Small intestine (tissue), 7 donors: ENCODE measurements around the gene S100PBP. TPM values are rescaled to one million over a fixed set of nuclear protein-coding genes. Genes with fewer than 3 reads are reported as not detected.

ENCODE experiments used
- DNase-seq, 2 donors: peaks; one replicate each; pipeline versions ENCODE4 v3.0.0 to v3.0.0-alpha.2; 2013
- FAIRE-seq: peaks from 2 replicates; lab custom pipeline; 2012; peaks lifted over from hg19 to GRCh38; lab: Jason Lieb, UNC
- H3K27ac ChIP-seq, 3 donors: one replicate each; pipeline ENCODE4 v1.5.1; 2013; ENCODE audit warnings: low read length in 2 of 3, mild to moderate bottlenecking in 2 of 3, control low read depth in 1 of 3, inconsistent platforms in 1 of 3, low read depth in 1 of 3, moderate library complexity in 1 of 3
- H3K27me3 ChIP-seq, 3 donors: one replicate each; pipeline ENCODE4 v1.6.1; 2013; ENCODE audit warnings: low read length in 3 of 3, inconsistent platforms in 1 of 3; ENCODE audit not compliant: control insufficient read depth in 3 of 3, insufficient read depth in 3 of 3
- H3K36me3 ChIP-seq, 3 donors: one replicate each; pipeline ENCODE4 v1.6.1; 2013; ENCODE audit warnings: low read length in 3 of 3, inconsistent platforms in 1 of 3, low read depth in 1 of 3, mild to moderate bottlenecking in 1 of 3, moderate library complexity in 1 of 3; ENCODE audit not compliant: control insufficient read depth in 3 of 3, insufficient read depth in 2 of 3
- H3K4me1 ChIP-seq, 3 donors: one replicate each; pipeline ENCODE4 v1.6.1; 2013; ENCODE audit warnings: low read length in 2 of 3, inconsistent platforms in 1 of 3, low read depth in 1 of 3, mild to moderate bottlenecking in 1 of 3, moderate library complexity in 1 of 3; ENCODE audit not compliant: control insufficient read depth in 3 of 3, insufficient read depth in 2 of 3
- H3K4me3 ChIP-seq, 3 donors: one replicate each; pipeline ENCODE4 v1.5.1; 2013; ENCODE audit warnings: low read length in 3 of 3, control low read depth in 1 of 3, inconsistent platforms in 1 of 3, low read depth in 1 of 3, mild to moderate bottlenecking in 1 of 3, moderate library complexity in 1 of 3
- H3K9me3 ChIP-seq, 2 donors: one replicate each; pipeline ENCODE4 v1.6.1; 2013; ENCODE audit warnings: low read depth in 1 of 2, low read length in 1 of 2; ENCODE audit not compliant: control insufficient read depth in 2 of 2, insufficient read depth in 1 of 2
- WGBS, 3 donors: extraction: QIAGEN DNeasy Blood & Tissue Kit; methylation state at CpG; one replicate each; pipeline ENCODE4 v1.1.7; 2013; 5-methylcytosine and 5-hydroxymethylcytosine counted together
- polyA plus RNA-seq, 4 donors: library from polyadenylated mRNA; stranded (reverse) in 3 of 4; unstranded in 1 of 4; fragments of 200-250 nt in 3 of 4; fragments of 120-200 nt in 1 of 4; gene quantifications; one replicate each; pipeline versions ENCODE4 v1.2.1 to v1.2.3, GENCODE V29; 2013
- donor health status: healthy with polysubstance abuse.
- donor health status: control.
- donor health status: control.
- donor health status: Bipolar disorder and iron deficiency.
- donor health status: healthy.

S100PBP gene
- polyA plus RNA-seq, 4 donors, result 4.3 to 23.5 (median 7.2) TPM

DNA sequence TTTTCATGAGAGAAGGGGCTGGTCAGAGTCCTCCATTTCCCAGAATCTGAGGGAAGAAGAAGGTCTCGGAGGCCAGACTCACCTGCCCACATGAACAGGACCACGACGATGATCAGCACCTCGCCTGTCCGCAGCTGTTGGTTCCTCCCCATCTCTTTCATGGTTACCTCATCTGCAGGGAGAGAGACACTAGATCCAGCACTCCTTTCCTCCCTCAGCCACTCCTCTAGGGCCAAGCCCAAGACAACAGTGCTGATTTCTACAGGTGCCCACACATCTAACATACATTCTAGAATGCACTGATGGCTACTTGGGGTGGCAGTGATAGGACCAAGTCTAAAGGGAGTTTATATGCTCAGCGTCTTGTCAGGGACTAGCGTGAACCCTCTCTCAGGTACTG, 50.2 kb downstream of the S100PBP start:
- Histone ChIP-seq H3K27ac (no peak overlapping the region), H3K4me1 (peaks cover 0 to 11% (median 0%) of the 10 kb centered on the region in 3 donors), H3K36me3 (peaks cover 0 to 28% (median 2%) of the 10 kb centered on the region in 3 donors), H3K27me3 (peaks cover 0 to 19% (median 14%) of the 10 kb centered on the region in 3 donors), H3K4me3 (no peak overlapping the region), H3K9me3 (no peaks in the 10 kb centered on the region)
- WGBS, 3 donors, result 89 to 99% (median 96%) methylated on average over 7 of the region's 7 CpGs
- no peak for FAIRE-seq
- no peak for DNase-seq

DNA sequence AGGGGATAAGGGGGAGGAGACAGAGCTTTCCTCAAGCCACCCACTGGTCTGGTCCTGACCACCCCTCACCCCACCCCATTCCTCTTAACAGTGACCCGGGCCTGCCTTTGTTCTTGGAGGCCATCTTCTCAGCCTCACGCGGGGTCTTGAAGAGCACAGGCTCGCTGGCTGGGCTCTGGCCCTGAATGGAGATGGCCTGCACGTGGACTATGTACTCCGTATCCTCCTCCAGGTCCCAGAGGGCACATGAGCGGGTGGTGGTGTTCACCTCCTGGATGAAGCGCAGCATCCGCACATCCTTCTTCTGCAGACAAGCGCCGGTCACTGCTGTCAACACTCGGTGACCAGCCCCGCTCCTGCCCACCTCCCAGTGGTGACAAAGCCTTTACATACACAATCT, 50.6 kb downstream of the S100PBP start:
- H3K4me3 ChIP-seq, result no peak overlapping the region
- H3K27ac ChIP-seq, result no peak overlapping the region
- no peaks in the 10 kb centered on the region for H3K9me3 ChIP-seq
- DNase-seq (no peak), FAIRE-seq (no peak)
- 93 to 94% (median 94%) methylated on average over 13 of the region's 13 CpGs for WGBS, 3 donors
- H3K4me1 ChIP-seq, result peaks cover 0 to 11% (median 0%) of the 10 kb centered on the region in 3 donors
- peaks cover 0 to 24% (median 2%) of the 10 kb centered on the region in 3 donors for H3K36me3 ChIP-seq
- H3K27me3 ChIP-seq, result peaks cover 0 to 19% (median 14%) of the 10 kb centered on the region in 3 donors

DNA sequence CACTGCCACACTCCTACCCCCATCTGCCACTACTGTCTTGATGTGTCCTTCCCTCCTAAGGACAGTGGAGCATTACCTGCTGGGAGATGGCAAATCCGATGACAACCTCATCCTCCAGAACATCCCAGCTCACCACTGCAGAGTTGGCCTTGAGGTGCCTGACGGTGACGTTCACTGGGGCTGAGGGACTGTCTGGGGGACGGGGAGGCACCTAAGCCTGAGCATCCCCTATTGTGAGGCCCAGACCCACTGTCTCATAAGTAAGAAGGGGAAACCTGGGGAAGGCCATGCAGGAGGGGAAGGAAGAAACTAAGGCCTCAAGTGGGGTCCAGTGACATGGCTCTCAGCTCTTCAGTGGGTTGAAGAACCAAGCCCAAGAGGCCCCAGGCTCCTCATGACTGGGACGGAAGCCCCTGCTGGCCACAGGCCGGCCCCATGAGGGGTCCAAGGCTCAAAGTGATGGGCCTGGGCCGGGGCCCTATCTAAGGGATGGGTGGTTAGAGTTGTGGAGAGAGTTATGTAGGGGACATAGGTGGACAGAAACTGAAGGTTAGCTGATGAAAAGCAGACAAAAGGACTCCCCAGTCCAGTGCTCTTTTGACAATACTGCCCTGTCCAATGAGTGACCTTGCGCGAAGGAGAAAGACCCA, 51.5 kb downstream of the S100PBP start:
- no peaks in the 10 kb centered on the region for H3K9me3 ChIP-seq
- no peak overlapping the region for H3K27ac ChIP-seq
- peaks cover 0 to 11% (median 0%) of the 10 kb centered on the region in 3 donors for H3K4me1 ChIP-seq
- peaks cover 0 to 19% (median 14%) of the 10 kb centered on the region in 3 donors for H3K27me3 ChIP-seq
- DNase-seq (no peak), FAIRE-seq (no peak)
- 89 to 97% (median 94%) methylated on average over 9 of the region's 9 CpGs for WGBS, 3 donors
- no peak overlapping the region for H3K4me3 ChIP-seq
- H3K36me3 ChIP-seq, result peaks cover 0 to 15% (median 2%) of the 10 kb centered on the region in 3 donors

DNA sequence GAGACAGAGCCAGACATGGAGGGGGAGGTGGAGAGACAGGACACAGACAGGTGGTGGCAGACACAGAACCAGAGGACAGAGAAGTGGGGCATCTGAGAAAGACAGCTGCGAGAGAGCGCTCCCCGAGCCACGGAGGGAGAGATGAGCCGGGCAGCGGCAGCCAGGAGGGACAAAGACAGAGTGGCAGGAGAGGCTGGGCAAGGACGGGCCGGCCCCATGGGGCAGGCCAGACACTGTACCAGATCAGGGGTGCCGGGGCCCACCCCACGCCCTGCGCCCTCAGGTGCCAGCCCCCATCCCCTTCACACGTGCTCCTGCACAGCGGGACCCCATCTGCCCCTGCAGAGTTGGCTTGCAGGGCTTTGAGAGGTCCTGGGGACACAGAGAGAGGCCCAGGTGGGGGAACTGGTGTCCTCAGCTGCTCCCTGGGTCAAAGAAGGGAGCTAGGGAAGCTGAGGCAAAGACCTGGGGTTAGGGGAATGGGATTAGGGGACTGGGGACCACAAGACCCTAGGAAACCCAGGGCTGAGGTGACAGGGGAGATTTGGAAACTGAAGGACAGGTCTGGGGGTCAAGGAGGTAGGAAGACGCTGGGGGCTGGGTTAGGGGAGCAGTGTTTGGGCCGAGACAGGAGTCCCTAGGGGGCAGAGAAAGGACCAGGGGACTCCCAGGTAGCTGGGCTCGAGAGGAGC, 52.6 kb downstream of the S100PBP start:
- FAIRE-seq, result no peak
- Histone ChIP-seq H3K4me1 (peaks cover 0 to 11% (median 0%) of the 10 kb centered on the region in 3 donors), H3K27me3 (peaks cover 0 to 19% (median 14%) of the 10 kb centered on the region in 3 donors), H3K27ac (no peak overlapping the region), H3K36me3 (peaks cover 0 to 7% (median 2%) of the 10 kb centered on the region in 3 donors), H3K4me3 (peak overlapping the region in 2 of 3 donors; percentile 32 to 56), H3K9me3 (no peaks in the 10 kb centered on the region)
- no peak for DNase-seq
- WGBS, 3 donors, result 15 to 45% (median 40%) methylated on average over 10 to 16 of the region's 16 CpGs

DNA sequence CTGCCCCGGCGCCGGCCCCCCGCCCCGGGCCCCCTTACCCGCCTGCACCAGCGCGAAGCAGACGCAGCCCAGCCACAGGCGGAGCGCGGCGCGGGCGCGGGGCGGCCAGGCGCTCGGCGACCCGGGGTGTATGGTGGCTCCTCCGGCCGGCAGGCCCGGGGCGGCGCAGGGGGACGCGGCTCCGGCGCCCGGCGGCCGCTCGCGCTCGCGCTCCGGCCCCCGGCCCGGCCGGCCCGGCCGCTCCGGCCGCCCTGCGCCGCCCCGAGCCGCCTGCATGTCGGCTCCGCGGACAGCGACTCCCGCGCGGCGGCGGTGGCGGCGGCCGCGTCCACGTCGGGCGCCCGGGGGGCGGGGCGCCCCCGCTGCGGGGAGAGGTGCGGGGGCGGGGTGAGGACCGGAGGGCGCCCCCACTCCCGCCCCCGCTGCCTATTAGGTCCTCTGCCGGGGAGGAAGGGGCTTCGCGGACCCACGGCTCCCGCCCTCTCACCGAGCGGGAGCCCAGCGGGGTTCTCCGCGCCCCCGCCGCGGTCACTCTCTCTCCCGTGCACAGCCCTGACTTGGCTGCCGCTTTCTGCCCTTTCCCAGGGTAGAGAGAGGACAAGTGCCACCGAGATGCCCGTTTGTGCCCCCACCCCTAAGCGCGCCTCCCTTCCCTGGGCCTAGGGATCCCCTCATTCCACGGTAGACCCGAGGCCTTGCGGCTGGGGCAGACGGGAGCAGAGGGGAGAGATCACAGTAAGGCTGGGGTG, 53.3 kb downstream of the S100PBP start, which contains the start of gene FNDC5:
Gene FNDC5 (minus strand): TSS at position 298 of the 749 bp plus-strand sequence.
- 2% methylated on average over 42 to 98 of the region's 99 CpGs for WGBS, 3 donors
- H3K27ac ChIP-seq, result no peak within 1 kb of the TSS
- peaks cover 0 to 19% (median 14%) of the 10 kb centered on the region in 3 donors for H3K27me3 ChIP-seq
- H3K4me3 ChIP-seq, result peak within 1 kb of the TSS in 2 of 3 donors; percentile 45 to 56
- peaks cover 0 to 7% (median 2%) of the 10 kb centered on the region in 3 donors for H3K36me3 ChIP-seq
- no peak for FAIRE-seq
- H3K4me1 ChIP-seq, result peaks cover 0 to 11% (median 0%) of the 10 kb centered on the region in 3 donors
- no peaks in the 10 kb centered on the region for H3K9me3 ChIP-seq
- peak in 1 of 2 donors; percentile 53 for DNase-seq

DNA sequence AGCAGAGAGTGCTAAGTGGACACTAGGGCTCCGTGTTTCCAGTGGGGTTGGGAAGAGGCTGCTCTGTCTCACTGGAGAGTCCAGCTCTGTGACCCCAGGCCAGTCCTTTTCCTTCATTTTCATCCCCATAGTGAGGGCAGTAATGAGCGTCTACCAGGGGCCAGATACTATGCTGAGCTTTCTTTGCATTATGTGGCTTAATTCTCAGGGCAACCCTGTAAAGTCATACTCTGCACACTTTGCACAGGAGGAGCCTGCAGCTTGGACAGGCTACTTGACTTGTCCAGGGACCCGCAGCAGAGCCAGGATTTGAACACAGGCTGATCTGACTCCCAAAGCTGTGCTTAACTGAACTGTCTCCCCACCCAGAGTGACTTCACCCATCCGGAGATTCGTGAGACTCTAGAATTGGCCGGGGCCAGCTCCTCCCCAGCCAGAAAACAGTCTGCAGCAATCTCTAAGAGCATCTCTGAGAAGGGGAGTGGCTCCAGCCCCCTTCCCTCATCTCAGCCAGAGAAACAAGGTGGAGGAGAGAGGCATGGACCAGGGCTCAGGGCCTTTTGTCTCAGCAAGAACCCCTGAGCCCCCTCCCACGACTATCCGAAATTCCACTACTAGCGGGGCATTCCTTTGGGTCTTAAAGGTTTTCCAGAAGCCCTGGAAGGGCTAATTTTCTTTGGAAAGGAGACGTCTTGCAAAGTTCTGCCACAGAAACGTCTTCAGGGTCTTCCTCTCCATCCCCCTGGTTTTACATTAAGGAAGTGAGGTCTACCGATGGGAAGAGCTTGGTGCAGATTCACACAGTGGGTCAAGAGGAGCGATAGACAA, 54.1 kb downstream of the S100PBP start:
- Histone ChIP-seq H3K9me3 (no peaks in the 10 kb centered on the region), H3K27ac (no peak overlapping the region), H3K27me3 (peaks cover 0 to 22% (median 14%) of the 10 kb centered on the region in 3 donors), H3K36me3 (peaks cover 0 to 7% (median 2%) of the 10 kb centered on the region in 3 donors), H3K4me1 (peaks cover 0 to 11% (median 0%) of the 10 kb centered on the region in 3 donors), H3K4me3 (peak overlapping the region in 2 of 3 donors; percentile 45 to 56)
- FAIRE-seq (no peak), DNase-seq (no peak)
- 48 to 54% (median 53%) methylated on average over 13 of the region's 13 CpGs for WGBS, 3 donors

DNA sequence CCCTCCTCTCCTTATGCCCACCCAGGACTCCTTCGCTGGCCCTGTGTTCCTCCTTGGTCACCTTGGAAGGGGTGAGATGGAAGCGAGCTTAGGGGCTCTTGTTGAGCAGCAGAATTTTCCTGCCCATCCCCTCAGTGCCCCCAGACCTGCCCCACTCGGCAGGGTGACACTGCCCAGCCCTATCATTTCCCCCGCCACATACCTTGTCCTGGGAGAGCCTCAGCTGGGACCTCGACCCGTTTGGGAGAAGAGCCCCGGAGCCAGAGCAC, 54.7 kb downstream of the S100PBP start:
- H3K27me3 ChIP-seq, result peaks cover 0 to 28% (median 14%) of the 10 kb centered on the region in 3 donors
- no peaks in the 10 kb centered on the region for H3K9me3 ChIP-seq
- no peak for FAIRE-seq
- H3K4me3 ChIP-seq, result no peak overlapping the region
- WGBS, 3 donors, result 46 to 54% (median 50%) methylated on average over 7 of the region's 7 CpGs
- H3K36me3 ChIP-seq, result peaks cover 0 to 6% (median 2%) of the 10 kb centered on the region in 3 donors
- H3K27ac ChIP-seq, result no peak overlapping the region
- peaks cover 0 to 11% (median 0%) of the 10 kb centered on the region in 3 donors for H3K4me1 ChIP-seq
- DNase-seq, result no peak
